ENCODE measurements around the gene VEPH1.

DNA sequence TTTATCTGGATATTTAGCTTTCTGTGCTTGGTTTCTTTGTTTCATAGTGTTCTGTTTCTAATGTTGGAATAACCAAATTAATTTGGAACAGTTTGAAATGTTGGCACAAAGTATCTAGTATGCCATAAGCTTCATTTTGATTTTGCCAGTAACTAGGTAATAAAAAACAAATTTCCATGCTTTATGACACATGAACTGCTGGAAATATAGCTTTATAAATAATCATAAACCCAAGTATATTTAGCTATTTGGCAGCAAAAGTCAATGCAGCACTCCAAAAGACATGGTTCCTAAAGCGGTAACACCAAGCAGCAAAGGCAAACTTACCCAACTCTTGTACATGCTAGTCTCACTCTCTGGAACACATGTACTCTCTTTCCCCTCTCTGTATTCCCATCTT, 237.3 kb downstream of the VEPH1 start:
- TF ChIP-seq, protein P1, sequence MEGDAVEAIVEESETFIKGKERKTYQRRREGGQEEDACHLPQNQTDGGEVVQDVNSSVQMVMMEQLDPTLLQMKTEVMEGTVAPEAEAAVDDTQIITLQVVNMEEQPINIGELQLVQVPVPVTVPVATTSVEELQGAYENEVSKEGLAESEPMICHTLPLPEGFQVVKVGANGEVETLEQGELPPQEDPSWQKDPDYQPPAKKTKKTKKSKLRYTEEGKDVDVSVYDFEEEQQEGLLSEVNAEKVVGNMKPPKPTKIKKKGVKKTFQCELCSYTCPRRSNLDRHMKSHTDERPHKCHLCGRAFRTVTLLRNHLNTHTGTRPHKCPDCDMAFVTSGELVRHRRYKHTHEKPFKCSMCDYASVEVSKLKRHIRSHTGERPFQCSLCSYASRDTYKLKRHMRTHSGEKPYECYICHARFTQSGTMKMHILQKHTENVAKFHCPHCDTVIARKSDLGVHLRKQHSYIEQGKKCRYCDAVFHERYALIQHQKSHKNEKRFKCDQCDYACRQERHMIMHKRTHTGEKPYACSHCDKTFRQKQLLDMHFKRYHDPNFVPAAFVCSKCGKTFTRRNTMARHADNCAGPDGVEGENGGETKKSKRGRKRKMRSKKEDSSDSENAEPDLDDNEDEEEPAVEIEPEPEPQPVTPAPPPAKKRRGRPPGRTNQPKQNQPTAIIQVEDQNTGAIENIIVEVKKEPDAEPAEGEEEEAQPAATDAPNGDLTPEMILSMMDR (IDR thresholded peaks at IDR 0.05; ENCODE audit: low read depth, low read length, poor library complexity, severe bottlenecking) = no peak
- TF ChIP-seq EZH2phosphoT487 (IDR thresholded peaks at IDR 0.05; ENCODE audit: borderline replicate concordance, low read length) = no peak

Data from DOHH2 (cell line).